Peyer's patch (tissue), 4 donors: ENCODE data around the gene L1CAM. TPM values are rescaled to one million over a fixed set of nuclear protein-coding genes. Genes with fewer than 3 reads are reported as not detected.

Experiments used
- DNase-seq, 3 donors: peaks; one replicate each; pipeline ENCODE4 v3.0.0-alpha.2; 2017 to 2019
- H3K27ac ChIP-seq, 4 donors: fragments of 200-600 bp; sonication (generic); one replicate each; pipeline ENCODE4 v1.5.1; 2016 to 2019
- H3K27me3 ChIP-seq, 2 donors: fragments of 200-600 bp; sonication (generic); one replicate each; pipeline ENCODE4 v1.5.1; 2019
- H3K36me3 ChIP-seq, 3 donors: fragments of 200-600 bp; sonication (generic); one replicate each; pipeline ENCODE4 v1.5.1; 2016 to 2019
- H3K4me1 ChIP-seq, 4 donors: fragments of 200-600 bp; sonication (generic); one replicate each; pipeline ENCODE4 v1.5.1; 2016 to 2019
- H3K4me3 ChIP-seq, 4 donors: fragments of 200-600 bp; sonication (generic); 1 replicate in 3 of 4; 2 replicates in 1 of 4; pipeline ENCODE4 v1.5.1; 2016 to 2019; ENCODE audit warnings: mild to moderate bottlenecking in 1 of 4
- H3K9me3 ChIP-seq, 4 donors: fragments of 200-600 bp; sonication (generic); one replicate each; pipeline ENCODE4 v1.5.1; 2016 to 2019; ENCODE audit warnings: mild to moderate bottlenecking in 1 of 4
- CTCF ChIP-seq, 6 experiments: fragments of 450-650 bp in 4 of 6; fragments of 200-600 bp in 2 of 6; sonication (generic) in 1 of 6; IDR thresholded peaks; one replicate each; pipeline ENCODE4 v1.5.1; 2017 to 2019; ENCODE audit warnings: antibody characterized with exemption in 6 of 6, mild to moderate bottlenecking in 3 of 6, moderate library complexity in 1 of 6
- POLR2A ChIP-seq, 2 donors: fragments of 450-650 bp; IDR thresholded peaks; one replicate each; pipeline ENCODE4 v1.5.1; 2017; ENCODE audit warnings: antibody characterized with exemption in 2 of 2, mild to moderate bottlenecking in 2 of 2, moderate library complexity in 2 of 2
- total RNA-seq, 4 donors: library from RNA; depleted of rRNA; stranded (reverse); fragments of >200 nt; gene quantifications; one replicate each; pipeline ENCODE4 v1.1.0, GENCODE V29; 2016

Gene L1CAM
- total RNA-seq, 4 donors from 2014 or later, result 1.8 to 7.4 (median 4.6) TPM

DNA sequence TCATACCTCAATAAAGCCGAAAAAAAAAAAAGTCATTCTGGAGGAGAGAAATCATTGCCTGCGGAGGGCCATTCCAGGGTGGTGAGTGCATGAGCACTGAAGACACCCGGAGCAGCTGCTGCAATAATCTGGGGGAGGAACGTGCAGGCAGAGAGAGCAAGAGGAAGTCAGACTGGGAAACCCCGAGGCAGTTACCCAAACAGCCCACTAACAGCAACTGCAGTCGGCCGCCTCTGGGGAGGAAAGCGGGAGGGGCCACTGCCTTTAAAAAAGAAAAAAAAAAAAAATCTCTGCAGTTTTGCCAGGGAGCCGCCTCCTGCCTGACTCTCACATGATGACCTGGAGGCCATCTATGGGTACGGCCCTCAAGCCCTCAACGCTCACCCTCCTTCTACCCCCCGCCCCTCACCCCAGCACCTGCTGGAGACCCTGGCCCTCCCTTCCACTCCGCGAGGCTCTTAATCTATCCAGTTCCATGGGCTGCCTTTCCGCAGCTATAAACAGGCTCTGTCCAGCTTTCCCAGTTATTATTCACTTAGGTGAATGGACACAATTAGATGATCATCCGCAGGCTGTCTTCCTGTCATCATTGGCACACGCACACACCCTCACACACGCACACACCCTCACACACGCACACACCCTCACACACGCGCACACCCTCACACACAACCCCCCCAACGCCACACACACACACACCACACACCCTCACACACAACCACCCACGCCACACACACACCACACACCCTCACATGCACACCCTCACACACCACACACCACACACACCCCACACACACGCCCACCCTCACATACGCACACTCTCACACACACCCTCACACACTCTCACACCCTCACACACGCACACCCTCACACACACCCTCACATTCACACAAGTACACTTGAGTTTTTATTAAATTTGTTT is 15.1 kb upstream of the L1CAM start:
- peak overlapping the region in 1 of 4 donors; percentile 4 for H3K27ac ChIP-seq
- H3K27me3 ChIP-seq, result no peaks in the 10 kb centered on the region
- H3K36me3 ChIP-seq, result no peaks in the 10 kb centered on the region
- H3K4me3 ChIP-seq, result no peak overlapping the region
- TF ChIP-seq POLR2A (IDR thresholded peaks at IDR 0.05) (no peak), CTCF (IDR thresholded peaks at IDR 0.05) (no peak)
- DNase-seq, result peak in 2 of 3 donors; percentile 68 to 79
- no peaks in the 10 kb centered on the region for H3K9me3 ChIP-seq
- H3K4me1 ChIP-seq, result peaks cover 0 to 8% (median 0%) of the 10 kb centered on the region in 4 donors

GRCh38 chrX:153897899-153898298 is 11.9 kb upstream of the L1CAM start:
- TF ChIP-seq CTCF (IDR thresholded peaks at IDR 0.05) (no peak), POLR2A (IDR thresholded peaks at IDR 0.05) (no peak)
- no peaks in the 10 kb centered on the region for H3K27me3 ChIP-seq
- H3K9me3 ChIP-seq, result no peaks in the 10 kb centered on the region
- no peaks in the 10 kb centered on the region for H3K4me1 ChIP-seq
- H3K36me3 ChIP-seq, result no peaks in the 10 kb centered on the region
- H3K4me3 ChIP-seq, result no peak overlapping the region
- no peak overlapping the region for H3K27ac ChIP-seq
- DNase-seq, result no peak

GRCh38 chrX:153889123-153889522 is 3.1 kb upstream of the L1CAM start:
- H3K36me3 ChIP-seq, result no peaks in the 10 kb centered on the region
- H3K27me3 ChIP-seq, result no peaks in the 10 kb centered on the region

GRCh38 chrX:153888344-153888743 is 2.4 kb upstream of the L1CAM start:
- no peak for TF ChIP-seq CTCF (IDR thresholded peaks at IDR 0.05)
- no peak for TF ChIP-seq POLR2A (IDR thresholded peaks at IDR 0.05)
- Histone ChIP-seq H3K27ac (no peak overlapping the region), H3K27me3 (no peaks in the 10 kb centered on the region), H3K4me3 (no peak overlapping the region), H3K4me1 (peaks cover 0 to 6% (median 0%) of the 10 kb centered on the region in 4 donors), H3K36me3 (no peaks in the 10 kb centered on the region), H3K9me3 (peaks cover 0 to 3% (median 0%) of the 10 kb centered on the region in 4 donors)
- peak in 1 of 3 donors; percentile 41 for DNase-seq

More at GRCh38 chrX:153889123-153889522, 3.1 kb upstream of the L1CAM start:
- Histone ChIP-seq H3K27ac (no peak overlapping the region), H3K4me1 (peaks cover 0 to 6% (median 0%) of the 10 kb centered on the region in 4 donors), H3K9me3 (peaks cover 0 to 3% (median 0%) of the 10 kb centered on the region in 4 donors), H3K4me3 (no peak overlapping the region)
- DNase-seq, result no peak
- TF ChIP-seq CTCF (IDR thresholded peaks at IDR 0.05) (no peak), POLR2A (IDR thresholded peaks at IDR 0.05) (no peak)

DNA sequence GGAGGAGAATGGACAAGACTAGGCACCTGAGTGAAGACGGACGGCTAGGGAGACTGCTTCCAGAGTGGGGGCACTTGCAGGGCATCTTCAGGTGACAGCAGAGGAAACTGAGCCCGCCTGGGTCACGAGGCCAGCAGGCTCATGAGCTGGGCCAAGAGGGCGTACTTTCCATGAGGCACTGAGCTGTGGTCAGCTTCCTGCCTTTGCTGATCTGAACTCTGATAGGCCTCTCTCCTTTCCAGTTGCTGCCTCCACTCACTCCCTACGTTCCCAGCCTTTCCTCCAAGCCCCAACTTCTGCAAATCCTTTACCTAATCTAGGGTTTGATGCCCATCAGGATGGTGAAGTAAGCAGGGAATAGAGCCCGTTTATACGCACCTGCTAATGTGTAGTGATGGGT is 1.4 kb upstream of the L1CAM start:
- Histone ChIP-seq H3K4me1 (peaks cover 0 to 6% (median 0%) of the 10 kb centered on the region in 4 donors), H3K4me3 (no peak overlapping the region), H3K27ac (no peak overlapping the region), H3K36me3 (no peaks in the 10 kb centered on the region), H3K27me3 (no peaks in the 10 kb centered on the region), H3K9me3 (peaks cover 0 to 3% (median 0%) of the 10 kb centered on the region in 4 donors)
- no peak for TF ChIP-seq POLR2A (IDR thresholded peaks at IDR 0.05)
- DNase-seq, result no peak

GRCh38 chrX:153886915-153887314 is 942 bp upstream of the L1CAM start:
- TF ChIP-seq CTCF (IDR thresholded peaks at IDR 0.05) (no peak), POLR2A (IDR thresholded peaks at IDR 0.05) (no peak)
- Histone ChIP-seq H3K4me1 (peaks cover 0 to 6% (median 0%) of the 10 kb centered on the region in 4 donors), H3K4me3 (no peak overlapping the region), H3K27ac (no peak overlapping the region), H3K36me3 (no peaks in the 10 kb centered on the region), H3K27me3 (no peaks in the 10 kb centered on the region), H3K9me3 (peaks cover 0 to 3% (median 0%) of the 10 kb centered on the region in 4 donors)
- no peak for DNase-seq
